Mammary epithelial cell (primary cell): ENCODE data around the gene AHSA1.

Experiments
- CTCF ChIP-seq, 2 donors: IDR thresholded peaks in 1 of 2; conservative IDR thresholded peaks in 1 of 2; 2 replicates each; pipeline ENCODE4 v1.5.1; 2011 to 2012; ENCODE audit warnings: inconsistent platforms in 2 of 2, low read length in 2 of 2, mild to moderate bottlenecking in 2 of 2, control low read depth in 1 of 2, low read depth in 1 of 2; ENCODE audit not compliant: insufficient read depth in 1 of 2; ENCODE audit errors: extremely low read depth in 1 of 2
- EZH2 ChIP-seq: IDR thresholded peaks from 2 replicates; pipeline ENCODE4 v1.6.1; 2012; ENCODE audit warnings: low read length, inconsistent platforms, borderline replicate concordance

- TF ChIP-seq CTCF (conservative IDR thresholded peaks at IDR 0.05 in 1 of 2, IDR thresholded peaks at IDR 0.05 in 1 of 2; ENCODE audit: extremely low read depth in 1 of 2, insufficient read depth in 1 of 2, low read depth in 1 of 2, low read length in 2 of 2), result no peak
- no peak for TF ChIP-seq EZH2
Observed at GRCh38 chr14:77478029-77478428, 20.1 kb downstream of the AHSA1 start.
